Activated naive CD8-positive, alpha-beta T cell treated with anti-CD3 and anti-CD28 coated beads for 36 hours (primary cell): Measurements from ENCODE around the gene SLC28A1. TPM values are rescaled to one million over a fixed set of nuclear protein-coding genes. Genes with fewer than 3 reads are reported as not detected.
A peak's percentile ranks its signal among the peaks of the same experiment; 100 is the strongest.
"Not testable (repeated sequence)": the region's sequence is repeated elsewhere in the genome, so short reads cannot be mapped to it uniquely, and the experiment has no call there.

ENCODE experiments used
- DNase-seq: peaks from one replicate; pipeline ENCODE4 v3.0.0; 2021
- H3K27ac Mint-ChIP-seq: one replicate; pipeline ENCODE4 v1.8.0; 2022; ENCODE audit warnings: mild to moderate bottlenecking, moderate library complexity, mixed read lengths
- H3K27me3 Mint-ChIP-seq: one replicate; pipeline ENCODE4 v1.8.0; 2022; ENCODE audit warnings: mild to moderate bottlenecking, mixed read lengths
- H3K36me3 Mint-ChIP-seq: one replicate; pipeline ENCODE4 v1.8.0; 2021; ENCODE audit warnings: mild to moderate bottlenecking, mixed read lengths
- H3K4me1 Mint-ChIP-seq: one replicate; pipeline ENCODE4 v1.8.0; 2021; ENCODE audit warnings: mixed read lengths
- H3K4me3 Mint-ChIP-seq: one replicate; pipeline ENCODE4 v1.8.0; 2022; ENCODE audit warnings: mild to moderate bottlenecking, moderate library complexity, mixed read lengths
- H3K9me3 Mint-ChIP-seq: one replicate; pipeline ENCODE4 v1.8.0; 2022; ENCODE audit warnings: mixed read lengths
- total RNA-seq, 2 experiments: library from RNA; stranded (reverse); gene quantifications; one replicate each; pipeline ENCODE4 v1.2.3, GENCODE V29; 2021

The SLC28A1 gene, protein sequence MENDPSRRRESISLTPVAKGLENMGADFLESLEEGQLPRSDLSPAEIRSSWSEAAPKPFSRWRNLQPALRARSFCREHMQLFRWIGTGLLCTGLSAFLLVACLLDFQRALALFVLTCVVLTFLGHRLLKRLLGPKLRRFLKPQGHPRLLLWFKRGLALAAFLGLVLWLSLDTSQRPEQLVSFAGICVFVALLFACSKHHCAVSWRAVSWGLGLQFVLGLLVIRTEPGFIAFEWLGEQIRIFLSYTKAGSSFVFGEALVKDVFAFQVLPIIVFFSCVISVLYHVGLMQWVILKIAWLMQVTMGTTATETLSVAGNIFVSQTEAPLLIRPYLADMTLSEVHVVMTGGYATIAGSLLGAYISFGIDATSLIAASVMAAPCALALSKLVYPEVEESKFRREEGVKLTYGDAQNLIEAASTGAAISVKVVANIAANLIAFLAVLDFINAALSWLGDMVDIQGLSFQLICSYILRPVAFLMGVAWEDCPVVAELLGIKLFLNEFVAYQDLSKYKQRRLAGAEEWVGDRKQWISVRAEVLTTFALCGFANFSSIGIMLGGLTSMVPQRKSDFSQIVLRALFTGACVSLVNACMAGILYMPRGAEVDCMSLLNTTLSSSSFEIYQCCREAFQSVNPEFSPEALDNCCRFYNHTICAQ
- not detected for total RNA-seq

DNA sequence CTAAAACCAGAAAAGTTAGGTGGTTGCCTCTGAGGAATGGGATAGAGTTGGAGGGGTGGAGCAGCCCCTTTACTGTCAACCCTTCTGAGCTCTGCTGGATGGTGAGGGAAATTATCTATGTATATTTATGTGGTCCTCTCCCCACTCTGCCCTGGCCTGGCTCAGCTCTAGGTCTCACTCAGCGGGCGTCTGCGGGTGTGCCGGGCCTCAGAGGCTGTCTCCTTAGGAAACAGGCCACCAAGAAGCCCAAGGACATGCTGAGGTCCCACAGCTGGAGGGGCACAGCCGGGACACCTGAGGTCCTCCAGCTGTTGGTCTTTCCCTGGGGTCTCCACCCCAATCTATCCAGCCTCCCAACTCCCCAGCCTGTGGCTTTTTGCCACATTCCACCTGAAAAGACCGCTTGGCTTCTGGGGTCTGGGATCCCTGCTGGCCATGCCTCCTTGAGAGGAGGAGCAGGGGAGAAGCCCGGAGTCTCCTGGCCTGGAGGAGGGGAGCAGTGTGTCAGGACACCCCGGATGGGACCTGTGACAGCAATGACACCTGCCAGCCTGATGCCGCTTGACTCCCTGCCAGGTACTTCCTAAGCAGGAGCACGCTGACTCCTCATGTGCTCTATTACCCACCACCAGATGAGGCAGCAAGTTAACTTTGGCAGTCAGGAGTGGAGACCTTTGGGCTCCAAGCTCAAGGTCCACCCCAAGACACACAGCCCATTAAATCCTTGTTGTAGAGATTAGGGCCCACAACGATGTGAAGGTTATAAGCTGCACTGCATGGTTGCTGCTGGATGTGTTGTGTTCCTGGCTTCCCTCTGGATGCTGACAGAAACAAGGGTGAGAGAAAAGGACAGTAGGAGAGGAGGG lies at the start of gene SLC28A1:
Gene SLC28A1 (plus strand): TSS at position 747 of the 866 bp plus-strand sequence. CDS start 3,099 bp downstream, outside the sequence.
- Mint-ChIP-seq H3K4me1 (no peaks in the 10 kb centered on the region), H3K27me3 (no peaks in the 10 kb centered on the region), H3K36me3 (no peaks in the 10 kb centered on the region), H3K4me3 (no peak within 1 kb of the TSS), H3K27ac (no peak within 1 kb of the TSS), H3K9me3 (no peaks in the 10 kb centered on the region)
- no peak for DNase-seq

DNA sequence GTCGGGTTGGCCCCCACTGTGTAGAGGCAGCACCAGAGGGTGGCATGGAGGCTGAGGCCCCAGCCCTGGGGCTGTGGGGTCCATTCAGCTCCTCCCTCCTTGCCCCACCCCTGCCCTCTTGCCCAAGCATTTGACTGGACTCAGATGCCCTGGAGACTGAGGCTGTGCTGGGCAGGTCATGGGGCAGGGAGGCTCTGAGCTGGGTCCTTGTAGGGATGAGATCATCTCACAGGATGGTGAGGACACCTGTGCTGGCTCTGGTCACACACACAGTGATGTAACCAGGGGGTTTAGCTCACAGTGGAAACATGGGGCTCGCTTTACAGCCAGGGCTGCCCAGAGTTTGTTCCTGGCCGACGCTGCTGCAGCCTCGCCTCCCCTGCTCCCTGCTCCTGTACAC lies 49.5 kb upstream of the SLC28A1 start:
- no peak overlapping the region for H3K27ac Mint-ChIP-seq
- H3K27me3 Mint-ChIP-seq: no peaks in the 10 kb centered on the region
- H3K36me3 Mint-ChIP-seq: no peaks in the 10 kb centered on the region
- no peak for DNase-seq
- H3K9me3 Mint-ChIP-seq: no peaks in the 10 kb centered on the region
- H3K4me3 Mint-ChIP-seq: no peak overlapping the region
- H3K4me1 Mint-ChIP-seq: no peaks in the 10 kb centered on the region

DNA sequence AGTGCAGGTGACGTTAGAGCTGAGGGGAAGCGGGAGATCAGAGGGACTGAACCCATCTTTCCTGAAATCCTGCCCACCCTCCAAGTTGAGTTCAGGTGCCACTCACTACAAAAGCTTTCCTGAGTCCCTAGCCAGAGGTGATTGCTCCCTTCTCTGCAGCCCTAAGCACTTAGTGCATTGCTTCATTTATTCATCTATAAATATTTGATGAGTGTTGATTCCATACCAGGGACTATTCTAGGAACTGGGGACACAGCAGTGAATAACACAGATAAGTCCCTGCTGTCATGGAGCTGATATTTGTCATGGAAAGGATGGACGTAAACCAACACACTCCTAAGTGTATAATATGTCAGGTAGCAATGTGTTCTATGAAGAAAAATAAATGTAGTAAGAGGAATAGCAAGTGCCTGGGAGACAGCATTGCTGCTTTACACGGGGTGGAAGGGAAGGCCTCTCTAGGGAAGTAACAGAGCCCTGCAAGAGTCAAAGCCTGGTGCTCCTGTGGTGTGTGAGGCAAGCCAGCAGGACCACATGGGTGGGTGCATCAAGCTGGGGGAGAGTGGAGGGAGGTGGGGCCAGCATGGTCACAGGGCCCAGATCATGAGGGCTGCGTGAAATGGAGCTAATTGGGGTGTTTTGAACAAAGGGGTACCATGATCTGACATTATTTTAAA lies 48.7 kb upstream of the SLC28A1 start:
- H3K27me3 Mint-ChIP-seq: no peaks in the 10 kb centered on the region
- no peaks in the 10 kb centered on the region for H3K4me1 Mint-ChIP-seq
- no peak for DNase-seq
- no peak overlapping the region for H3K27ac Mint-ChIP-seq
- H3K36me3 Mint-ChIP-seq: no peaks in the 10 kb centered on the region
- no peak overlapping the region for H3K4me3 Mint-ChIP-seq
- H3K9me3 Mint-ChIP-seq: no peaks in the 10 kb centered on the region

DNA sequence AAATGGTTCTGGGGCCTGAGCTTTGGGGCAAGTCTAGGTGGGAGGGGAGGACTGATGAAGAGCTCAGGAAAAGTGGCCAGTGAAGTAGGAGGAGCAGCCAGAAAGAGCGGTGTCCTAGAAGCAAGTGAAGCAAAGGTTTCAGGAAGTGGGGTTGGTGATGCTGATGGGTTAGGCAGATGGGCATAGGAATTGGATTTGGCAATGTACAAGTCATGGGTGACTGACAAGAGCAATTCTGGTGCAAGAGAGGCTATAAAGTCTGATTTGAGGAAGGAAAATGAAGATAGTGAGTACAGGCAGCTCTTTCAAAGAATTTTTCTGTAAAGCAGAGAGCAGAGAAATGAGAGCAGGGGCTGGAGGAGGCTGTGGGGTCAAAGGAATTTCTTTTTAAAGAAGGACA lies 47.6 kb upstream of the SLC28A1 start:
- H3K4me1 Mint-ChIP-seq: no peaks in the 10 kb centered on the region
- H3K36me3 Mint-ChIP-seq: no peaks in the 10 kb centered on the region
- DNase-seq: no peak

DNA sequence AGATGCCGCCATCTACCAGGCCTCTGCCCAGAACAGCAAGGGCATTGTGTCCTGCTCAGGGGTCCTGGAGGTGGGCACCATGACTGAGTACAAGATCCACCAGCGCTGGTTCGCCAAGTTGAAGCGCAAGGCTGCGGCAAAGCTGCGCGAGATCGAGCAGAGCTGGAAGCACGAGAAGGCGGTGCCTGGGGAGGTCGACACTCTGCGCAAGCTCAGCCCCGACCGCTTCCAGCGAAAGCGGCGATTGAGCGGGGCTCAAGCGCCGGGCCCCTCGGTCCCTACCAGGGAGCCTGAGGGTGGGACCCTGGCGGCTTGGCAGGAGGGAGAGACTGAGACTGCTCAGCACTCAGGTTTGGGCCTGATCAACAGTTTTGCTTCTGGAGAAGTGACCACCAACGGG lies 44.7 kb upstream of the SLC28A1 start:
- H3K36me3 Mint-ChIP-seq: no peaks in the 10 kb centered on the region
- no peaks in the 10 kb centered on the region for H3K9me3 Mint-ChIP-seq
- H3K27ac Mint-ChIP-seq: no peak overlapping the region
- no peak overlapping the region for H3K4me3 Mint-ChIP-seq
- H3K27me3 Mint-ChIP-seq: no peaks in the 10 kb centered on the region
- no peak for DNase-seq
- H3K4me1 Mint-ChIP-seq: no peaks in the 10 kb centered on the region

More for the DNA sequence above, 47.6 kb upstream of the SLC28A1 start:
- H3K27me3 Mint-ChIP-seq: no peaks in the 10 kb centered on the region
- H3K9me3 Mint-ChIP-seq: no peaks in the 10 kb centered on the region
- no peak overlapping the region for H3K4me3 Mint-ChIP-seq
- H3K27ac Mint-ChIP-seq: no peak overlapping the region

DNA sequence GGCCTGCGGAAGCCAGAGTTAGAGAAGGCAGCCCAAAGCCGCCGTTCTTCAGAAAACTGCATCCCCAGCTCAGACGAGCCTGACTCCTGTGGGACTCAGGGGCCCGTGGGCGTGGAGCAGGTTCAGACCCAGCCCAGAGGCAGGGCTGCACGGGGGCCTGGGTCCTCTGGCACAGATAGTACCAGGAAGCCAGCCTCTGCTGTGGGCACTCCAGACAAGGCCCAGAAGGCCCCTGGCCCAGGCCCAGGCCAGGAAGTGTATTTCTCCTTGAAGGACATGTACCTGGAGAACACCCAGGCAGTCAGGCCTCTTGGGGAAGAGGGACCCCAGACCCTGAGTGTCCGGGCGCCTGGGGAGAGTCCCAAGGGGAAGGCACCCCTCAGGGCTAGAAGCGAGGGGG lies 44.2 kb upstream of the SLC28A1 start:
- Mint-ChIP-seq H3K27me3 (no peaks in the 10 kb centered on the region), H3K27ac (no peak overlapping the region), H3K36me3 (no peaks in the 10 kb centered on the region), H3K9me3 (no peaks in the 10 kb centered on the region), H3K4me1 (no peaks in the 10 kb centered on the region), H3K4me3 (no peak overlapping the region)
- no peak for DNase-seq

DNA sequence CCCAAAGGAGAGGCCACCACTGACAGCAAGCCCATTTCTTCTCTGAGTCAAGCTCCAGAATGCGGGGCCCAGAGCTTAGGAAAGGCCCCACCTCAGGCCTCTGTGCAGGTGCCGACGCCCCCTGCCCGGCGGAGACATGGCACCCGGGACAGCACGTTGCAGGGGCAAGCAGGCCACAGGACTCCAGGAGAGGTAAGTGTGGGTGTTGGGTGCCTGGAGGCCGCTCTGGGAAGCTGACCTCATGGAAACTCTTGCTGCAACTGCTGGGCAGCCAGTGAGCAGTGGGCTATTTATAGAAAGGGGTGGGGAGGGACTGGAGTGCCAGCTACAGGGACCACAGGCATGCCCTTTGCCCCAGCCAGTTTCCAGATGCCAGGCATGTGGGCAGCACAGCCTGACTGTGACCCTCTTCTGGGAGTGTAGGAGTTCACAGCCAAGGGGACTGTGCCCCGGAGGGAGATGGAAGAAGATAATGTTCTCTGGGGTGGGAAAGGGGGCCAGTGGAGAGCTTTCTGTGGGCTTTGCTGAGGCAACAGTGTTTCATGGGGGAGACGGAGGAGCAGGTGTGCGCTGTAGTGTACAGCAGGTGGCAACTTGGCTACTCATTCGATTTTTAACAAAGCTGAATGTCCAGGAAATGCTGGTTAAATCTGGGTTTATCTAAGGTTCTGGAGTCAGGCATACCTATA lies 43.6 kb upstream of the SLC28A1 start:
- Mint-ChIP-seq H3K4me3 (no peak overlapping the region), H3K4me1 (no peaks in the 10 kb centered on the region), H3K36me3 (no peaks in the 10 kb centered on the region), H3K9me3 (no peaks in the 10 kb centered on the region), H3K27me3 (no peaks in the 10 kb centered on the region), H3K27ac (no peak overlapping the region)
- no peak for DNase-seq

DNA sequence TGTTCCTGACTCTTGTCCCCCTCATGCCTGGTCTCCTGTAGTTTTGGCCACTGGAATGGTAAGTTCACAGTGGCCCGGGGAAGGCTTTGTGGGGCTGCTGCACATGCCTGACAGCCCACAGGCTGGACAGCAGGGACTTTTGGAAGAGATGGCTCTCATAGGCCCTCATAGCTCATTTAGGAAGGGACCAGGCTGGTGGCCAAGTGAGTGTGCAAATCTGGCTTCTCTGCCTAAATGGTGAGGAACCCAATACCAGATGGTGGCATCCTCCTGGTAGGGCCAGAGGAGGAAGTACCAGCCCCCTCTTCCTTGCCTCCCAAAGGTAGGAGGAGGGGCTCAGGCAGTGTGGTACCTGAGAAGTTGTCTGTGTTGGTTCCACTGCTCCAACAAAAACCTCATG lies 41.7 kb upstream of the SLC28A1 start:
- Mint-ChIP-seq H3K27ac (no peak overlapping the region), H3K4me1 (no peaks in the 10 kb centered on the region), H3K36me3 (peaks cover 7% of the 10 kb centered on the region), H3K27me3 (no peaks in the 10 kb centered on the region), H3K9me3 (peaks cover 10% of the 10 kb centered on the region), H3K4me3 (no peak overlapping the region)
- DNase-seq: no peak

DNA sequence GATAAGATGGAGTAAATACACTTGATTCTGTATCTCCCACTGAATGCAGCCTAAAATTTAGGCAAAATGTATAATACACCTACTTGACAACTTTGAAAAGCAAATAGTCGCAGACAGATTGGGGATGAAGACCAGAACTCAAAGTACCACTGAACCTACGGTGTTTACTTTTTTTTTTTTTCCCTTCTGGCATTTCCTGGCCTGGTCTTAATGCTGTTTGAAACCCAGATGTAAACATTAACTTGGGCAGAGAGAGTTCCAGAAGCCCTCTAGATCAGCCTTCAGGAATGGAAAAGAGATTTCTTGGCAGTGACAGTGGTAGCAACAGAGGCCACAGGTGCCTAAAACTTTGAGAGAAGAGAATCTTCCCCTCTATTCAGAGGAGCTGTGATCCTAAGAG lies 39.5 kb upstream of the SLC28A1 start:
- no peaks in the 10 kb centered on the region for H3K27me3 Mint-ChIP-seq
- no peak overlapping the region for H3K4me3 Mint-ChIP-seq
- peaks cover 9% of the 10 kb centered on the region for H3K36me3 Mint-ChIP-seq
- H3K9me3 Mint-ChIP-seq: peaks cover 12% of the 10 kb centered on the region
- no peak for DNase-seq
- H3K27ac Mint-ChIP-seq: no peak overlapping the region
- H3K4me1 Mint-ChIP-seq: no peaks in the 10 kb centered on the region

DNA sequence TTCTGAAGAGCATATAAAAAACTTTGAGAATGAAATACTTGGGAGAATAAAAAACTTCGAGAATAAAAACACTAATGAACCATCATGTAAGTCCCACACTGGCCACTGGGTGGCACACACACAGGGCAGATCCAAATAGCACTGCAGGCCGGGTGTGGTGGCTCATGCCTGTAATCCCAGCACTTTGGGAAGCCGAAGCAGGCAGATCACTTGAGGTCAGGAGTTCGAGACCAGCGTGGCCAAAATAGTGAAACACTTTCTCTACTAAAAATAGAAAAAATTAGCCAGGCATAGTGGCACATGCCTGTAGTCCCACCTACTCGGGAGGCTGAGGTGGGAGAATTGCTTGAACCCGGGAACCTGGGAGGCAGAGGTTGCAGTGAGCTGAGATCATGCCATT lies 38.8 kb upstream of the SLC28A1 start:
- not testable (repeated sequence) for H3K27me3 Mint-ChIP-seq

DNA sequence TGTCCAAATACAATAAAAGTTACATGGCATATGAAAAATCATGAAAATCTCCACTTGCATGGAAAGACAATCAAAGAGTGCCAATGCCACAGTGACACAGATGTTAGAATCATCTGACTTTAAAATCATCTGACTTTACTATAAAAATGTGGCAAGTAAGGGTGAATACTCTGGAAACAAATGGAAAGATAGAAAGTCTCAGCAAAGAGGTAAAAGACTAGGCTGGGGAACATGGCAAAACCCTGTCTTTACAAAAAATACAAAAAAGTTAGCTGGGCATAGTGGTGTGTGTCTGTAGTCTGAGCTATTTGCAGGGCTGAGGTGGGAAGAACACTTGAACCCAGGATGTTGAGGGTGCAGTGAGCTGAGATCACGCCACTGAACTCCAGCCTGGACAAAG lies 38.2 kb upstream of the SLC28A1 start:
- Mint-ChIP-seq H3K4me1 (no peaks in the 10 kb centered on the region), H3K9me3 (peaks cover 12% of the 10 kb centered on the region), H3K27me3 (no peaks in the 10 kb centered on the region)

More for the DNA sequence above, 38.8 kb upstream of the SLC28A1 start:
- peaks cover 12% of the 10 kb centered on the region for H3K9me3 Mint-ChIP-seq
- not testable (repeated sequence) for H3K4me3 Mint-ChIP-seq, H3K36me3 Mint-ChIP-seq, H3K4me1 Mint-ChIP-seq, H3K27ac Mint-ChIP-seq
- peak; percentile 36 for DNase-seq

DNA sequence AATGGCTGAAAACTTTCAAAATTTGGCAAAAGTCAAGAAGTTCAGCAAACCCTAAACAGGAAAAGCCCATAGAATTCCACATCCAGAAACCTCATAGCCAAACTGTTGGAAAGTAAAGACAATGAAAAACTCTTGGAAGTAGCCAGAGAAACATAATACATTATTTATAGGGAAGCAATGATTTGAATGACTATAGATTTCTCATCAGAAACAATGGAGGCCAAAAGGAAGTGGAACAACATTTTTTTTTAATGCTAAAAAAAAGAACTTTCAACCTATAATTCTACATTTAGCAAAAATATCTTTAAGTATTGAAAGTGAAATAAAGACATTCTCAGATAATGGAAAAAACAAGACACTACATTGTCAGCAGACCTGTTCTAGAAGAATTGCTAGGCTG lies 37.1 kb upstream of the SLC28A1 start:
- Mint-ChIP-seq H3K27me3 (no peaks in the 10 kb centered on the region), H3K36me3 (peaks cover 9% of the 10 kb centered on the region), H3K27ac (no peak overlapping the region), H3K9me3 (peaks cover 12% of the 10 kb centered on the region), H3K4me3 (no peak overlapping the region), H3K4me1 (no peaks in the 10 kb centered on the region)
- no peak for DNase-seq

More for the DNA sequence above, 38.2 kb upstream of the SLC28A1 start:
- no peak for DNase-seq
- Mint-ChIP-seq H3K27ac (no peak overlapping the region), H3K4me3 (no peak overlapping the region), H3K36me3 (peaks cover 9% of the 10 kb centered on the region)

DNA sequence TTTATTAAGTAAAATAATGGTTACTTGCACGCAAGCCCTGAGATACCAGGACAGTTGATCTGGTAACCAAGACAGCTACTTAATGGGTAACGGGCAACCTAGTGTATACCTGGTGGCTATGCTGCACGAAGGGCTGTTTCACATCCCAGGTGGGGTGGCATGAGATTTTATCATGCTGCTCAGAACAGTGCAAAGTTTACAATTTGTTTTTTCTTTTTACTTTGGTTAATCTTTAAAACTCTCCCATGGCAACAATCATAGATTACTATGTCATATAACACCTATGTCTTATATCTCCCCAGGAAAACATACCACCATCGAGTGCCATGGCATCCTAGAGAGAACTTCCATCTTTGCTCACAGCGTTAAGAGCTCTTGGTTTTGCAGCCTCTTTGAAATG lies 32.2 kb upstream of the SLC28A1 start:
- Mint-ChIP-seq H3K4me3 (no peak overlapping the region), H3K9me3 (peaks cover 3% of the 10 kb centered on the region), H3K4me1 (no peaks in the 10 kb centered on the region), H3K27me3 (no peaks in the 10 kb centered on the region), H3K36me3 (peaks cover 3% of the 10 kb centered on the region), H3K27ac (no peak overlapping the region)
- DNase-seq: no peak

DNA sequence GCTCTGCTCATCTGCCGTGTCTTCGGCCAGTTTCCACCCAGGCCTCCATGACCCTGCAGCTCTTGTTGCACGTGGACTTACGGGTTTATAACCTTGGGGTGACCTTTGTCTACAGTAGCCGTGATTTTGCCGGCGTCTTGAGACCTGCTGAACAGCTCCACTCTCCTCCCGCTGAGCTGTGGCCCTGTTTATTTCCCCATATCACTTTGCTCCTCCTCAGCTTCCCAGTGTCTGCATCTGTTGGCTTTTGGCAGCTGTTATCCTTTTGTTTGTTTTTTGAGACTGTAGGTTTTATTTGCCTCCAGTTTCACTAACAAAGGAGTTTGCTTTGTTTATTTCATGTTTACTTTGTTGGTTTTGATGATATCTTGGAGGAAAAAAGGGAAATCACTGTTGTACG lies 29.3 kb upstream of the SLC28A1 start:
- DNase-seq: no peak
- Mint-ChIP-seq H3K4me3 (no peak overlapping the region), H3K27ac (no peak overlapping the region), H3K27me3 (no peaks in the 10 kb centered on the region), H3K9me3 (no peaks in the 10 kb centered on the region), H3K36me3 (no peaks in the 10 kb centered on the region), H3K4me1 (no peaks in the 10 kb centered on the region)
